SK-N-SH (cell line): Measurements from ENCODE around the gene BCAS2. TPM values are rescaled to one million over a fixed set of nuclear protein-coding genes. Genes with fewer than 3 reads are reported as not detected.
A peak's percentile ranks its signal among the peaks of the same experiment; 100 is the strongest.

ENCODE experiments used
- CTCF ChIA-PET: fragments of 300-600, 350-600 bp; formaldehyde crosslinking; extraction: SDS; loops from one replicate; lab custom pipeline; 2021; lab: Yijun Ruan, JAX
- POLR2A ChIA-PET: fragments of 350-600 bp; sonication (Branson Sonifier 250); formaldehyde crosslinking; extraction: SDS; loops from one replicate; lab custom pipeline; 2020; ENCODE audit warnings: antibody characterized with exemption, inconsistent platforms; lab: Yijun Ruan, JAX
- DNase-seq: peaks from one replicate; pipeline ENCODE4 v3.0.0; 2012
- H2AFZ ChIP-seq: fragments of 200-600 bp; sonication (generic); 2 replicates; pipeline ENCODE4 v1.8.1; 2016; ENCODE audit warnings: antibody characterized with exemption, mild to moderate bottlenecking, low read depth
- H3F3A ChIP-seq: fragments of 200-600 bp; sonication (generic); replicated peaks from 2 replicates; pipeline ENCODE3; 2016; ENCODE audit warnings: antibody characterized with exemption, mild to moderate bottlenecking; ENCODE audit not compliant: insufficient read depth
- H3K27ac ChIP-seq, 2 experiments: fragments of 200-500 bp in 1 of 2; fragments of 200-600 bp in 1 of 2; sonication (Bioruptor generic) in 1 of 2; sonication (generic), shearing (Covaris generic) in 1 of 2; 2 replicates each; pipeline versions ENCODE4 v1.5.1 to v1.6.1; 2014 to 2016; ENCODE audit warnings: low read depth in 2 of 2, inconsistent platforms in 1 of 2, low read length in 1 of 2, mild to moderate bottlenecking in 1 of 2, mixed read lengths in 1 of 2
- H3K27me3 ChIP-seq: fragments of 200-600 bp; sonication (generic), shearing (Covaris generic); 2 replicates; pipeline ENCODE4 v1.6.1; 2016; ENCODE audit warnings: mixed run types; ENCODE audit not compliant: insufficient read depth
- H3K36me3 ChIP-seq, 2 experiments: fragments of 200-500 bp in 1 of 2; fragments of 200-600 bp in 1 of 2; sonication (Bioruptor generic) in 1 of 2; sonication (generic) in 1 of 2; replicated peaks in 1 of 2; 2 replicates each; pipeline versions ENCODE3 to v1.5.1; 2014 to 2016; ENCODE audit warnings: low read length in 1 of 2, mild to moderate bottlenecking in 1 of 2; ENCODE audit not compliant: insufficient read depth in 2 of 2, control insufficient read depth in 1 of 2
- H3K4me1 ChIP-seq, 2 experiments: fragments of 200-500 bp in 1 of 2; fragments of 200-600 bp in 1 of 2; sonication (Bioruptor generic) in 1 of 2; sonication (generic), shearing (Covaris generic) in 1 of 2; 2 replicates each; pipeline versions ENCODE4 v1.5.1 to v1.6.1; 2014 to 2016; ENCODE audit warnings: low read depth in 1 of 2, low read length in 1 of 2, mixed run types in 1 of 2; ENCODE audit not compliant: insufficient read depth in 2 of 2, control insufficient read depth in 1 of 2
- H3K4me2 ChIP-seq: fragments of 200-600 bp; sonication (generic), shearing (Covaris generic); 2 replicates; pipeline ENCODE4 v1.6.1; 2017; ENCODE audit warnings: mixed run types
- H3K4me3 ChIP-seq, 2 experiments: fragments of 200-500 bp in 1 of 2; fragments of 200-600 bp in 1 of 2; sonication (Bioruptor generic) in 1 of 2; sonication (generic), shearing (Covaris generic) in 1 of 2; 2 replicates each; pipeline versions ENCODE4 v1.5.1 to v1.8.1; 2014 to 2016; ENCODE audit warnings: low read depth in 2 of 2, inconsistent platforms in 1 of 2, low read length in 1 of 2, mild to moderate bottlenecking in 1 of 2, mixed read lengths in 1 of 2, moderate library complexity in 1 of 2
- H3K79me2 ChIP-seq: fragments of 200-600 bp; sonication (generic); 2 replicates; pipeline ENCODE4 v1.8.1; 2017; ENCODE audit warnings: mild to moderate bottlenecking; ENCODE audit not compliant: insufficient read depth
- H3K9ac ChIP-seq: fragments of 200-600 bp; sonication (generic); 2 replicates; pipeline ENCODE4 v1.6.1; 2017; ENCODE audit warnings: mixed run types
- H3K9me2 ChIP-seq: fragments of 200-600 bp; sonication (generic); 2 replicates; pipeline ENCODE4 v1.6.1; 2017; ENCODE audit warnings: mixed run types
- H3K9me3 ChIP-seq: fragments of 200-600 bp; sonication (generic); 2 replicates; pipeline ENCODE4 v1.6.1; 2017; ENCODE audit warnings: mixed run types, mild to moderate bottlenecking, moderate library complexity
- H4K20me1 ChIP-seq: fragments of 200-600 bp; sonication (generic); 2 replicates; pipeline ENCODE4 v1.6.1; 2017; ENCODE audit warnings: mild to moderate bottlenecking, mixed run types; ENCODE audit not compliant: insufficient read depth
- CHD2 ChIP-seq: fragments of 150-350 bp; IDR thresholded peaks from 2 replicates; pipeline ENCODE4 v1.6.1; 2018; ENCODE audit warnings: low read length; ENCODE audit not compliant: partially characterized antibody
- ELF1 ChIP-seq: IDR thresholded peaks from 2 replicates; pipeline ENCODE4 v1.4.0; 2012
- FOSL2 ChIP-seq: IDR thresholded peaks from 2 replicates; pipeline ENCODE4 v1.4.0; 2012; ENCODE audit warnings: low read depth, mild to moderate bottlenecking, moderate library complexity, borderline replicate concordance
- FOXJ3 ChIP-seq: sonication (generic); formaldehyde crosslinking; IDR thresholded peaks from 2 replicates; pipeline ENCODE4 v1.5.1; 2020; ENCODE audit warnings: mild to moderate bottlenecking, missing genetic modification reagents
- GABPA ChIP-seq: IDR thresholded peaks from 2 replicates; pipeline ENCODE4 v1.4.0; 2012; ENCODE audit warnings: low read depth, mild to moderate bottlenecking
- GATA2 ChIP-seq: sonication (generic); formaldehyde crosslinking; IDR thresholded peaks from 2 replicates; pipeline ENCODE4 v1.5.0; 2020; ENCODE audit warnings: mild to moderate bottlenecking, missing genetic modification reagents
- JUND ChIP-seq: IDR thresholded peaks from 2 replicates; pipeline ENCODE4 v1.4.0; 2012
- MXI1 ChIP-seq: IDR thresholded peaks from 2 replicates; pipeline ENCODE4 v1.6.1; 2012; ENCODE audit warnings: mild to moderate bottlenecking, low read depth, low read length, improper control_type of control experiment
- NRF1 ChIP-seq: IDR thresholded peaks from 2 replicates; pipeline ENCODE4 v1.6.1; 2012; ENCODE audit warnings: low read depth, mild to moderate bottlenecking, low read length
- POLR2AphosphoS5 ChIP-seq: IDR thresholded peaks from 2 replicates; pipeline ENCODE4 v1.6.1; 2012; ENCODE audit warnings: low read depth, low read length
- RAD21 ChIP-seq: IDR thresholded peaks from 2 replicates; pipeline ENCODE4 v1.6.1; 2012; ENCODE audit warnings: mild to moderate bottlenecking, low read length
- RXRA ChIP-seq: IDR thresholded peaks from 2 replicates; pipeline ENCODE4 v1.4.0; 2012; ENCODE audit warnings: low read depth, mild to moderate bottlenecking, borderline replicate concordance
- SMC3 ChIP-seq: IDR thresholded peaks from 2 replicates; pipeline ENCODE4 v1.6.1; 2012; ENCODE audit warnings: low read depth, low read length, improper control_type of control experiment
- TCF12 ChIP-seq: IDR thresholded peaks from 2 replicates; pipeline ENCODE4 v1.4.0; 2012
- TEAD4 ChIP-seq: IDR thresholded peaks from 2 replicates; pipeline ENCODE4 v1.4.0; 2012; ENCODE audit warnings: mild to moderate bottlenecking, borderline replicate concordance; ENCODE audit not compliant: insufficient read depth
- WGBS: methylation state at CpG from one replicate; pipeline ENCODE4 v1.1.6; 2017; ENCODE audit warnings: low lambda C conversion rate; 5-methylcytosine and 5-hydroxymethylcytosine counted together
- polyA plus RNA-seq, 3 experiments: library from polyadenylated mRNA; depleted of rRNA; stranded (reverse); fragments of >200 nt; gene quantifications; 2 replicates each; pipeline ENCODE4 v1.2.3, GENCODE V29; 2012
- TF ChIP-seq, protein P1 (sequence below): IDR thresholded peaks from 2 replicates; pipeline ENCODE4 v1.6.1; 2012; ENCODE audit warnings: mild to moderate bottlenecking, low read depth, low read length, moderate library complexity
- TF ChIP-seq, protein P2 (sequence below): IDR thresholded peaks from 2 replicates; pipeline ENCODE4 v1.4.0; 2012; ENCODE audit warnings: low read depth
- TF ChIP-seq, protein P3 (sequence below): IDR thresholded peaks from 2 replicates; pipeline ENCODE4; 2012
- TF ChIP-seq, protein P4 (sequence below): fragments of 200-600 bp; sonication (generic); IDR thresholded peaks from 2 replicates; pipeline ENCODE4 v1.6.1; 2017; ENCODE audit warnings: antibody characterized with exemption, mild to moderate bottlenecking, moderate library complexity
- TF ChIP-seq, protein P5 (sequence below): fragments of 150-350 bp; IDR thresholded peaks from 2 replicates; pipeline ENCODE4 v1.6.1; 2016; ENCODE audit warnings: mild to moderate bottlenecking, low read depth, low read length

Gene BCAS2
- polyA plus RNA-seq, 1 of the 3 experiments (the other 2 are of a cell fraction): 19.6 TPM

DNA sequence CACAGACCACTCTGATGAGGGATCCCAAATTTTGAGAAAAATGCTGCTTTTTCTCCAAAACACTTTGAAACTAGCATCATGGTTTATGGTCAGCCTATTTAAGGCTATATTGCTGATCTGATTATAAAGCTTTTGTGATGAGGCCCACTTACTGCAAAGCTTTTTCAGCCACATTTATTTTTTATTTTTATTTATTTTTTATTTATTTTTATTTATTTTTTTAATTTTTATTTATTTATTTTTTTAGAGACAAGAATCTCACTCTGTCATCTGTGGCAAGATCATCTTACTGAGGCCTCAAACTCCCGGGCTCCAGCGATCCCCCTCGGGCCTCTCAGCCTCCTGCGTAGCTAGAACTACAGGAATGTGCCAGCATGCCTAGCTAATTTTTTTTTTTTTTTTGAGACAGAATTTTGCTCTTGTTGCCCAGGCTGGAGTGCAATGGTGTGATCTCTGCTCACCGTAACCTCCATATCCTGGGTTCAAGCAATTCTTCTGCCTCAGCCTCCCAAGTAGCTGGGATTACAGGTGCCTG, 5.2 kb upstream of the BCAS2 start:
- ChIA-PET CTCF (interaction anchor here (0.9 kb wide), 1 partner anchor 240 kb away, joined by 3 read pairs; no protein-coding TSS in a partner anchor), POLR2A (no interaction called here)
- no peak for TF ChIP-seq FOXJ3 (CRISPR knock-in tag)
- no peak for TF ChIP-seq RXRA
- TF ChIP-seq GATA2 (CRISPR knock-in tag): no peak
- no peak for TF ChIP-seq GABPA
- TF ChIP-seq TEAD4: no peak
- TF ChIP-seq POLR2AphosphoS5: no peak
- TF ChIP-seq NRF1: no peak
- TF ChIP-seq, protein P1, sequence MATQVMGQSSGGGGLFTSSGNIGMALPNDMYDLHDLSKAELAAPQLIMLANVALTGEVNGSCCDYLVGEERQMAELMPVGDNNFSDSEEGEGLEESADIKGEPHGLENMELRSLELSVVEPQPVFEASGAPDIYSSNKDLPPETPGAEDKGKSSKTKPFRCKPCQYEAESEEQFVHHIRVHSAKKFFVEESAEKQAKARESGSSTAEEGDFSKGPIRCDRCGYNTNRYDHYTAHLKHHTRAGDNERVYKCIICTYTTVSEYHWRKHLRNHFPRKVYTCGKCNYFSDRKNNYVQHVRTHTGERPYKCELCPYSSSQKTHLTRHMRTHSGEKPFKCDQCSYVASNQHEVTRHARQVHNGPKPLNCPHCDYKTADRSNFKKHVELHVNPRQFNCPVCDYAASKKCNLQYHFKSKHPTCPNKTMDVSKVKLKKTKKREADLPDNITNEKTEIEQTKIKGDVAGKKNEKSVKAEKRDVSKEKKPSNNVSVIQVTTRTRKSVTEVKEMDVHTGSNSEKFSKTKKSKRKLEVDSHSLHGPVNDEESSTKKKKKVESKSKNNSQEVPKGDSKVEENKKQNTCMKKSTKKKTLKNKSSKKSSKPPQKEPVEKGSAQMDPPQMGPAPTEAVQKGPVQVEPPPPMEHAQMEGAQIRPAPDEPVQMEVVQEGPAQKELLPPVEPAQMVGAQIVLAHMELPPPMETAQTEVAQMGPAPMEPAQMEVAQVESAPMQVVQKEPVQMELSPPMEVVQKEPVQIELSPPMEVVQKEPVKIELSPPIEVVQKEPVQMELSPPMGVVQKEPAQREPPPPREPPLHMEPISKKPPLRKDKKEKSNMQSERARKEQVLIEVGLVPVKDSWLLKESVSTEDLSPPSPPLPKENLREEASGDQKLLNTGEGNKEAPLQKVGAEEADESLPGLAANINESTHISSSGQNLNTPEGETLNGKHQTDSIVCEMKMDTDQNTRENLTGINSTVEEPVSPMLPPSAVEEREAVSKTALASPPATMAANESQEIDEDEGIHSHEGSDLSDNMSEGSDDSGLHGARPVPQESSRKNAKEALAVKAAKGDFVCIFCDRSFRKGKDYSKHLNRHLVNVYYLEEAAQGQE: no peak
- TF ChIP-seq FOSL2: no peak
- TF ChIP-seq, protein P2, sequence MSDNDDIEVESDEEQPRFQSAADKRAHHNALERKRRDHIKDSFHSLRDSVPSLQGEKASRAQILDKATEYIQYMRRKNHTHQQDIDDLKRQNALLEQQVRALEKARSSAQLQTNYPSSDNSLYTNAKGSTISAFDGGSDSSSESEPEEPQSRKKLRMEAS: no peak
- TF ChIP-seq, protein P3, sequence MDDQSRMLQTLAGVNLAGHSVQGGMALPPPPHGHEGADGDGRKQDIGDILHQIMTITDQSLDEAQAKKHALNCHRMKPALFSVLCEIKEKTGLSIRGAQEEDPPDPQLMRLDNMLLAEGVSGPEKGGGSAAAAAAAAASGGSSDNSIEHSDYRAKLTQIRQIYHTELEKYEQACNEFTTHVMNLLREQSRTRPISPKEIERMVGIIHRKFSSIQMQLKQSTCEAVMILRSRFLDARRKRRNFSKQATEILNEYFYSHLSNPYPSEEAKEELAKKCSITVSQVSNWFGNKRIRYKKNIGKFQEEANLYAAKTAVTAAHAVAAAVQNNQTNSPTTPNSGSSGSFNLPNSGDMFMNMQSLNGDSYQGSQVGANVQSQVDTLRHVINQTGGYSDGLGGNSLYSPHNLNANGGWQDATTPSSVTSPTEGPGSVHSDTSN: no peak
- WGBS: 92% methylated on average over 5 of the region's 5 CpGs
- Histone ChIP-seq H3K4me2 (no peak overlapping the region), H4K20me1 (no peaks in the 10 kb centered on the region), H3K9me3 (no peaks in the 10 kb centered on the region), H3F3A (no peaks in the 10 kb centered on the region), H3K79me2 (no peaks in the 10 kb centered on the region), H2AFZ (no peak overlapping the region), H3K27me3 (no peaks in the 10 kb centered on the region), H3K36me3 (no peaks in the 10 kb centered on the region), H3K9ac (no peak overlapping the region), H3K9me2 (no peaks in the 10 kb centered on the region), H3K4me1 (peaks cover 4% of the 10 kb centered on the region in 2 experiments; a peak in 1 of 4 replicates), H3K27ac (no peak overlapping the region), H3K4me3 (no peak overlapping the region)
- no peak for DNase-seq

DNA sequence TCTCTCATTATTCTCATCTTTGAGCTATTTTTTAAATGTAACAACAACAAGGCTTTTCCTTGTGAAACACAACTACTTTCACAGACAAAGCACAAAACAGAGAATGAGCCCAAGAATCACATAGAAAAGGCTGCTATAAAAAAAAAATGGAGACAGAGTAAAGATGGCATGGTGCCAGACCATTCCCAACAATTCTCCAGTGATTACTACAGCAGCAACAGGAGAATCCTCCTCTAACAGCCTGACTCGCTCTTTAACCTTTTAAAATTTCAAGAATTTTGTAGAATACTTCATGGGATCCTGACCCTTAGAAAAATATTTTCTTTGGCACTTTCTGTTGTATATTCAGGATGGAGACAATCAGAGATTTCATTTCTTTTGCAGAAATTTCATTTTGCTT, 3.8 kb upstream of the BCAS2 start:
- H3K79me2 ChIP-seq: peaks cover 12% of the 10 kb centered on the region
- no peak overlapping the region for H3K9ac ChIP-seq
- no peaks in the 10 kb centered on the region for H3K36me3 ChIP-seq
- H3K27me3 ChIP-seq: no peaks in the 10 kb centered on the region
- H2AFZ ChIP-seq: peak overlapping the region; percentile 83; the same call in 1 of the 2 replicates
- POLR2A ChIA-PET: no interaction called here
- H4K20me1 ChIP-seq: no peaks in the 10 kb centered on the region
- no peaks in the 10 kb centered on the region for H3F3A ChIP-seq
- no peak overlapping the region for H3K4me2 ChIP-seq
- no peak overlapping the region for H3K4me3 ChIP-seq
- no peaks in the 10 kb centered on the region for H3K9me3 ChIP-seq
- WGBS: 35% methylated on average over 1 of the region's 1 CpG
- no peak for DNase-seq
- H3K27ac ChIP-seq: peak overlapping the region in 1 of 2 experiments; percentile 7; a peak in 1 of 4 replicates
- H3K4me1 ChIP-seq: peaks cover 4 to 7% of the 10 kb centered on the region in 2 experiments; a peak in 2 of 4 replicates
- CTCF ChIA-PET: no interaction called here
- no peaks in the 10 kb centered on the region for H3K9me2 ChIP-seq
- no peak for TF ChIP-seq JUND
- TF ChIP-seq, protein P4, sequence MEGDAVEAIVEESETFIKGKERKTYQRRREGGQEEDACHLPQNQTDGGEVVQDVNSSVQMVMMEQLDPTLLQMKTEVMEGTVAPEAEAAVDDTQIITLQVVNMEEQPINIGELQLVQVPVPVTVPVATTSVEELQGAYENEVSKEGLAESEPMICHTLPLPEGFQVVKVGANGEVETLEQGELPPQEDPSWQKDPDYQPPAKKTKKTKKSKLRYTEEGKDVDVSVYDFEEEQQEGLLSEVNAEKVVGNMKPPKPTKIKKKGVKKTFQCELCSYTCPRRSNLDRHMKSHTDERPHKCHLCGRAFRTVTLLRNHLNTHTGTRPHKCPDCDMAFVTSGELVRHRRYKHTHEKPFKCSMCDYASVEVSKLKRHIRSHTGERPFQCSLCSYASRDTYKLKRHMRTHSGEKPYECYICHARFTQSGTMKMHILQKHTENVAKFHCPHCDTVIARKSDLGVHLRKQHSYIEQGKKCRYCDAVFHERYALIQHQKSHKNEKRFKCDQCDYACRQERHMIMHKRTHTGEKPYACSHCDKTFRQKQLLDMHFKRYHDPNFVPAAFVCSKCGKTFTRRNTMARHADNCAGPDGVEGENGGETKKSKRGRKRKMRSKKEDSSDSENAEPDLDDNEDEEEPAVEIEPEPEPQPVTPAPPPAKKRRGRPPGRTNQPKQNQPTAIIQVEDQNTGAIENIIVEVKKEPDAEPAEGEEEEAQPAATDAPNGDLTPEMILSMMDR: no peak
- TF ChIP-seq TCF12: no peak
- no peak for TF ChIP-seq RAD21
- no peak for TF ChIP-seq CHD2
- TF ChIP-seq, protein P3: no peak
- no peak for TF ChIP-seq MXI1
- TF ChIP-seq, protein P5, sequence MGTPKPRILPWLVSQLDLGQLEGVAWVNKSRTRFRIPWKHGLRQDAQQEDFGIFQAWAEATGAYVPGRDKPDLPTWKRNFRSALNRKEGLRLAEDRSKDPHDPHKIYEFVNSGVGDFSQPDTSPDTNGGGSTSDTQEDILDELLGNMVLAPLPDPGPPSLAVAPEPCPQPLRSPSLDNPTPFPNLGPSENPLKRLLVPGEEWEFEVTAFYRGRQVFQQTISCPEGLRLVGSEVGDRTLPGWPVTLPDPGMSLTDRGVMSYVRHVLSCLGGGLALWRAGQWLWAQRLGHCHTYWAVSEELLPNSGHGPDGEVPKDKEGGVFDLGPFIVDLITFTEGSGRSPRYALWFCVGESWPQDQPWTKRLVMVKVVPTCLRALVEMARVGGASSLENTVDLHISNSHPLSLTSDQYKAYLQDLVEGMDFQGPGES: no peak
- no peak for TF ChIP-seq SMC3
- no peak for TF ChIP-seq ELF1
